ENCODE measurements around the gene THRB.

The THRB gene

GRCh38 chr3:24483873-24484272 is 10.8 kb downstream of the THRB start:
- ChIA-PET POLR2A (no interaction called here), CTCF (interaction anchor here (2.0 to 2.7 kb wide), 3 partner anchors 13 to 52 kb away, joined by 4 to 12 read pairs (median 6); no protein-coding TSS in a partner anchor)
- TF ChIP-seq CTCF (IDR thresholded peaks at IDR 0.05; ENCODE audit: control extremely low read depth, extremely low read depth, low read depth, missing control alignments): no peak
- DNase-seq (ENCODE audit: extremely low spot score): no peak

GRCh38 chr3:24482096-24482705 is 12.4 kb downstream of the THRB start:
- POLR2A ChIA-PET: no interaction called here
- CTCF ChIA-PET: no interaction called here
- DNase-seq (ENCODE audit: extremely low spot score): no peak
- no peak for TF ChIP-seq CTCF (IDR thresholded peaks at IDR 0.05; ENCODE audit: control extremely low read depth, extremely low read depth, low read depth, missing control alignments)

- TF ChIP-seq CTCF (IDR thresholded peaks at IDR 0.05; ENCODE audit: control extremely low read depth, extremely low read depth, low read depth, missing control alignments): no peak
- ChIA-PET POLR2A (interaction anchor here (0.6 kb wide), 1 partner anchor 904 kb away, joined by 3 read pairs; no protein-coding TSS in a partner anchor), CTCF (no interaction called here)
- DNase-seq (ENCODE audit: extremely low spot score): no peak
These were observed 13.5 kb downstream of the THRB start for GRCh38 chr3:24481193-24481592.

GRCh38 chr3:24480497-24480896 is 14.2 kb downstream of the THRB start:
- no peak for TF ChIP-seq CTCF (IDR thresholded peaks at IDR 0.05; ENCODE audit: control extremely low read depth, extremely low read depth, low read depth, missing control alignments)
- ChIA-PET CTCF (no interaction called here), POLR2A (no interaction called here)
- no peak for DNase-seq (ENCODE audit: extremely low spot score)

- ChIA-PET CTCF (interaction anchor here (1.0 to 1.7 kb wide), 2 partner anchors 12 to 20 kb away, joined by 3 to 5 read pairs; no protein-coding TSS in a partner anchor), POLR2A (no interaction called here)
- DNase-seq (ENCODE audit: extremely low spot score): no peak
- no peak for TF ChIP-seq CTCF (IDR thresholded peaks at IDR 0.05; ENCODE audit: control extremely low read depth, extremely low read depth, low read depth, missing control alignments)
These were observed 14.8 kb downstream of the THRB start for GRCh38 chr3:24479816-24480215.

- CTCF ChIA-PET: no interaction called here
- no peak for DNase-seq (ENCODE audit: extremely low spot score)
- TF ChIP-seq CTCF (IDR thresholded peaks at IDR 0.05; ENCODE audit: control extremely low read depth, extremely low read depth, low read depth, missing control alignments): no peak
- POLR2A ChIA-PET: no interaction called here
These were observed 17.6 kb downstream of the THRB start for GRCh38 chr3:24476871-24477656.
